ENCODE measurements around the gene FYN.

The FYN gene

DNA sequence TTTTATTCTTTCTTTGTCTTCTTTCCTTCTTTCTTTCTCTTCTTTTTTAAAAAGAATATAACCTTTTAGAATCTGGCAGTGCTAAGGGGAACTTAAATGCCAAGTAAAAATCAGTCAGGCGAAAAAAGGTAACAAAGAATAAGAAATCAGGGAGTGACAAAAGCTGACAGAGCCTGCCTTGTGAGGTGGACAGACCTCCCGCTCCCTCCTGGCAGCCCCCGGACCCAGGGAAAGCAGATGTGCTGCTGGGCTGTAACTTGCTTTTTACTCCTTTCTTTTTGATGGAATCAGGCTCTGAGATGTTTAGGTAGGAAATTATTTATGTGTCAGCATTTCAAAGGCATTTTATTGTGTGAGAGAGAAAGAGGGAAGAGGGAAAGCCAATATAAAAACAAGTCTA, 172.1 kb downstream of the FYN start:
- H3K4me3 ChIP-seq (ENCODE audit: insufficient read length, low read depth) = no peak overlapping the region
- H3K4me1 ChIP-seq (ENCODE audit: insufficient read depth, insufficient read length) = no peaks in the 10 kb centered on the region
- H3K27me3 ChIP-seq (ENCODE audit: insufficient read depth, insufficient read length) = no peaks in the 10 kb centered on the region
- no peak overlapping the region for H3K9ac ChIP-seq (ENCODE audit: insufficient read length, low read depth)
- no peaks in the 10 kb centered on the region for H3K9me3 ChIP-seq (ENCODE audit: insufficient read depth, low read length)
- no peak for TF ChIP-seq SUZ12 (IDR thresholded peaks at IDR 0.05; ENCODE audit: extremely low read depth, insufficient read depth, insufficient read length)
- TF ChIP-seq YY1 (IDR thresholded peaks at IDR 0.05; ENCODE audit: insufficient read depth, insufficient read length) = no peak
- no peak for TF ChIP-seq ZNF274 (IDR thresholded peaks at IDR 0.05; ENCODE audit: low read depth, low read length)
- H3K36me3 ChIP-seq (ENCODE audit: insufficient read depth, insufficient read length, low read length) = peaks cover 30% of the 10 kb centered on the region
- no peak for DNase-seq (ENCODE audit: low read depth, low spot score)

DNA sequence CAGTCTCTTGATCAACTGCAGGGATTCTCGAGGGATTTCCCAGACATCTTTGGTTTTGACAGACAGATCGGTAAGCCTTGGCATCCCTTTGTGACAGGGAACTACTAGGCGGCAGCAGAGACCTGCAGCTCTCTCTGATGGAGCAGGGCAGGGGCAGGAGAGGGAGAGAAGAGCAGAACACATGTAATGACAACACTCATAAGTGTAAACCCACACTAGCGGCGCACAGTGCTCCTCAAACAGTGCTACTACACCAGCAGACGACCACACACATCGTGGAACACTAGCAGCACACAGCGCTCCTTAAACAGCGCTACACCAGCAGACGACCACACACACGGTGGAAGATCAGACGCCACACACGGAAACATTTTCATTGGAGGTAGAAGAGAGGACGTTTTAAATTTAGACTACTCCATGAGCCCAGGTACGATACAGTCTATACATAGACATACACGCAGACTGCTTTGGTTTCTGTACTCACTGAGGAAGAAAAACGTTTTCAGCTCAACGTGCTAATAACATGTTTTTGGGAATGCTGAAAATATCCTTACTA, 173.0 kb downstream of the FYN start:
- Histone ChIP-seq H3K4me3 (ENCODE audit: insufficient read length, low read depth) (no peak overlapping the region), H3K27me3 (ENCODE audit: insufficient read depth, insufficient read length) (no peaks in the 10 kb centered on the region)

DNA sequence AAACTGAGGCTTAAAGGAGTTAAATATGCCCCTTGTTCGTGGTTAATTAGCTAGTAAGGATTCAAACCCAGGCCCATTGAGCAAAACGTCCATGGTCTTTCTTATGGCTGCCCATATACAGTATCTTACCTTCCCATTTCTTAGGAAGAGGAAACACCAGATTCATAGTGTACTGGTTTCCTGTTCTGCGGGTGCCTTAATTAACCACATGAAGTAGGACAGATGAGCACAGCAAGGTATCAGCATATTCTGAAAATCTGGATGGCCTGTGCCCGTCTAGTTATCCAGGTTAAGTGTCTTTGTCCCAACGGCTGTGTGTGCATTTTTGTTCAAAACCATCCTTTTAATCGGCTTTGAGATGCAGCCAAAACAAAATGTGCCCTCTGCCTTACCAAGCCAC, 174.1 kb downstream of the FYN start:
- no peaks in the 10 kb centered on the region for H3K9me3 ChIP-seq (ENCODE audit: insufficient read depth, low read length)
- no peak overlapping the region for H3K9ac ChIP-seq (ENCODE audit: insufficient read length, low read depth)
- DNase-seq (ENCODE audit: low read depth, low spot score) = no peak
- no peaks in the 10 kb centered on the region for H3K4me1 ChIP-seq (ENCODE audit: insufficient read depth, insufficient read length)
- peaks cover 33% of the 10 kb centered on the region for H3K36me3 ChIP-seq (ENCODE audit: insufficient read depth, insufficient read length, low read length)
- TF ChIP-seq SUZ12 (IDR thresholded peaks at IDR 0.05; ENCODE audit: extremely low read depth, insufficient read depth, insufficient read length) = no peak
- no peak overlapping the region for H3K4me3 ChIP-seq (ENCODE audit: insufficient read length, low read depth)
- no peaks in the 10 kb centered on the region for H3K27me3 ChIP-seq (ENCODE audit: insufficient read depth, insufficient read length)

More for the DNA sequence above, 173.0 kb downstream of the FYN start:
- H3K4me1 ChIP-seq (ENCODE audit: insufficient read depth, insufficient read length) = no peaks in the 10 kb centered on the region
- H3K9me3 ChIP-seq (ENCODE audit: insufficient read depth, low read length) = no peaks in the 10 kb centered on the region
- TF ChIP-seq YY1 (IDR thresholded peaks at IDR 0.05; ENCODE audit: insufficient read depth, insufficient read length) = no peak
- no peak for TF ChIP-seq ZNF274 (IDR thresholded peaks at IDR 0.05; ENCODE audit: low read depth, low read length)
- TF ChIP-seq SUZ12 (IDR thresholded peaks at IDR 0.05; ENCODE audit: extremely low read depth, insufficient read depth, insufficient read length) = no peak
- no peak for DNase-seq (ENCODE audit: low read depth, low spot score)
- H3K9ac ChIP-seq (ENCODE audit: insufficient read length, low read depth) = no peak overlapping the region
- H3K36me3 ChIP-seq (ENCODE audit: insufficient read depth, insufficient read length, low read length) = peaks cover 30% of the 10 kb centered on the region

DNA sequence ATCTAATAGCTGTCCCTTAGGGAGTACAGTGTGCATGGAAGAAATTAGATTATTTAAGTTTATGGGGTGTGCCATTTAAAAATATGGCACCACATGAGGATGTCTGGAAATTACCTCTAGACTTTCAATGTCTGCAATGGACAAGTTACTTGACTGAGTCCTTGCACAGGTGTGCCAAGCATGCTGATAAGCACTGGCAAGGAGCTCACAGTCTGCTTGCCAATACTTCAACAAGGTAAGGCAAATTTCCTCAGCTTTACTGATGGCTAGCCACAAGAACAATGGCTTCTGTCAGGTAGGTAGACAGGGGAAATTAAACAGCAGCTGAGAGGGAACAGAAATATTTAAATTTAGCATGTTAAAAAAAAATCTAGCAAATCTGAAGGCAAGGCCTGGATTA, 176.4 kb downstream of the FYN start:
- TF ChIP-seq ZNF274 (IDR thresholded peaks at IDR 0.05; ENCODE audit: low read depth, low read length) (no peak), SUZ12 (IDR thresholded peaks at IDR 0.05; ENCODE audit: extremely low read depth, insufficient read depth, insufficient read length) (no peak), YY1 (IDR thresholded peaks at IDR 0.05; ENCODE audit: insufficient read depth, insufficient read length) (no peak)
- H3K36me3 ChIP-seq (ENCODE audit: insufficient read depth, insufficient read length, low read length) = peaks cover 32% of the 10 kb centered on the region
- H3K9me3 ChIP-seq (ENCODE audit: insufficient read depth, low read length) = no peaks in the 10 kb centered on the region
- H3K4me3 ChIP-seq (ENCODE audit: insufficient read length, low read depth) = no peak overlapping the region
- DNase-seq (ENCODE audit: low read depth, low spot score) = no peak
- H3K4me1 ChIP-seq (ENCODE audit: insufficient read depth, insufficient read length) = no peaks in the 10 kb centered on the region
- H3K9ac ChIP-seq (ENCODE audit: insufficient read length, low read depth) = no peak overlapping the region
- no peaks in the 10 kb centered on the region for H3K27me3 ChIP-seq (ENCODE audit: insufficient read depth, insufficient read length)

DNA sequence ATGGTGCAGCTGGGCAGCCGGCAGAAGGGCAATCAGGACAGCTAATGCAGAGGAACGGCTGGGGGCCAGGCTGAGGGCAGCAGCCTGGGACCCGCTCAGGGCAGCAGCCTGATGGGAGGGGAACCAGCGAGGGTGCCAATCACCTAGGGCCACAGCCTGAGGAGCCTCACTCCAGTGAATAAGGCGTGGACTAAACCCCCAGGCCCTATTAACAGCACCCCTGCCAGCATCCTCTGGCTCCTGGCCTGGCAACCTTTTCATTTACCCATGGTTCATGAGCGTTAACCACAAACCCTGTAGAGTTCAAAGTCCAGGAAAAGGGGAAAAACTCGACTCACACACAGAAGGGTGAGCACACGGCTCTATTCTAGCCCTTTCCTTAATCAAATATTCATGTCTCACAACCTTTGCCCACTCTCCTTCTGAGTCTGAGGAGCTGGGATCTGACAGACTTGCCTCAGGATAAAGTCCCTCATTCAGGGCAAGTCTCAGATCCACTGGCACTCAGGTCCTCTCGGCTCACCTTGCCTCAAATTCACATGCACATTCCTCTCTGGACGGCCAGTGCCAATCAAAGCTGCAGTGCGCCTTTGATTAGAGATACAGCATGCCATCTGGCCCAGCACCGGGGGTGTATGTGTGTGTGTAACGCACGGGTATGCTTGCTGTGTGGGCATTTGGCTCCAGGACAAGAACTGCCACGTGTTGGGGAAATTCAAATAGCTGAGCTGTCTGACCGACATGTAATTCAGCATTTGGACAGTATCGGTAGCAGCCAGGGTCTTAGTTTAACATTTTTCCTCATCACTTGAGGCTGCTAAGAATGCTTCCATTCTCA, 180.7 kb downstream of the FYN start:
- Histone ChIP-seq H3K4me1 (ENCODE audit: insufficient read depth, insufficient read length) (no peaks in the 10 kb centered on the region), H3K36me3 (ENCODE audit: insufficient read depth, insufficient read length, low read length) (peaks cover 34% of the 10 kb centered on the region), H3K4me3 (ENCODE audit: insufficient read length, low read depth) (no peak overlapping the region), H3K9ac (ENCODE audit: insufficient read length, low read depth) (no peak overlapping the region), H3K27me3 (ENCODE audit: insufficient read depth, insufficient read length) (no peaks in the 10 kb centered on the region), H3K9me3 (ENCODE audit: insufficient read depth, low read length) (no peaks in the 10 kb centered on the region)
- TF ChIP-seq SUZ12 (IDR thresholded peaks at IDR 0.05; ENCODE audit: extremely low read depth, insufficient read depth, insufficient read length) (no peak), YY1 (IDR thresholded peaks at IDR 0.05; ENCODE audit: insufficient read depth, insufficient read length) (no peak), ZNF274 (IDR thresholded peaks at IDR 0.05; ENCODE audit: low read depth, low read length) (no peak)
- no peak for DNase-seq (ENCODE audit: low read depth, low spot score)

DNA sequence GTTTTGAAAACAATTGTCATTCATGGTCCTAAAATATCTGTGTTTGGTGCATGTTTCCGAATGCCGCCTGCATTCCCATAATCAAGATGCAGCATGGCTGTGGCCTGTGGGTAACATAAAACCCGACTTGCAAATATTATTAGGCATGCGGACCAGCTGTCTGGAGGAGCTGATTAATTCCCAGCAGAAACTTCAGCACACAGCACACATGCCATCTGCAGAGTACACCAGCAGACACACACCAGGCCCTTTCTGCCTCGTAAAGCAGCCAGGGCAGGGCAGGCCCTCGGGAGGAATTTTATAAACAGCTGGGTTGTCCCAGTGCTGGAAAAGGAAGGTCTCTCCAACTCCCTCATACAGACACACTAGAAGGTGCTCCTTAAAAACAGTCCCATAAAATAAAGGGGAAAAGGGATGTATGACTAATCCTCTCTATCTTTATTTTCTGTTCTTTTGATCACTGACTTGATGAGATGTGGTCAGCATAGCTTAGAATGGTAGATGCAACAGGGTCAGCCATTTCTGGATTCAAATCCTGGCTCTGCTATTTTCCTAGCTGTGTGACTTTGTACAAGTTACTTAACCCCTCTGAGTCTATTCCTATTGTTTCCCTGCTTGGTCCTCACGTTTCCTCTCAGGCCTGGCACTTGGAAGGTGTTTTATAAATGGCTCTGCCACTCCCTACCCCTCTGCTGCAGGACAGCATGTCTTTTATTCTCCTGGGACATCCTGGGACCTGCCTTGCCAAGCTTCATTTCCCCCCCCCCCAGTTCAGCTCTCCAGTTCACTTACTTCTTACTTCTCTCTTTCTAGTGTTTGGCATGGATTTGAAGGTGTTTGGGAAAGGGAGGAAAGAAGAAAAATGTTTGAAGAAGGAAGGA, 181.7 kb downstream of the FYN start:
- no peak overlapping the region for H3K4me3 ChIP-seq (ENCODE audit: insufficient read length, low read depth)
- peaks cover 30% of the 10 kb centered on the region for H3K36me3 ChIP-seq (ENCODE audit: insufficient read depth, insufficient read length, low read length)
- TF ChIP-seq YY1 (IDR thresholded peaks at IDR 0.05; ENCODE audit: insufficient read depth, insufficient read length) (no peak), ZNF274 (IDR thresholded peaks at IDR 0.05; ENCODE audit: low read depth, low read length) (no peak), SUZ12 (IDR thresholded peaks at IDR 0.05; ENCODE audit: extremely low read depth, insufficient read depth, insufficient read length) (no peak)

DNA sequence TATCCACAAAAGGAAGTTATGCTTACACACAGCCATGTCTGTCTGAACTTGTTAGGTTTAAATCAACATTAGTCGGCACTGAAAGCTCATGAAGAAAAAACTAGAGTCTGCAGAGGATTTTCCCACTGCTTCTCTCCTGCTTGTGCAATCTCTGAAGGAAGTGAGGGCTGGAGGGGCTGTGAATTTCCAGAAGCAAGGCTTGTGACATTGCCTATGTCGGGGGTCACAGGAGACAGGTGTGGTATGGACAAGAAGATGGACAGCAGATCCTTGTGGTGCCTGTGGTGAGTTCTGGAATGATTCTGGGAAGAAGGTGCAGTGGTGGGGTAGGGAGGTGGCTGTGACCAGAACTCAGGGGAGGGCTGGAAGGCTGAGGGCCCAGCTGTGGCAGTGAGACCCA, 183.3 kb downstream of the FYN start:
- H3K4me3 ChIP-seq (ENCODE audit: insufficient read length, low read depth) = no peak overlapping the region
- no peaks in the 10 kb centered on the region for H3K27me3 ChIP-seq (ENCODE audit: insufficient read depth, insufficient read length)
- TF ChIP-seq YY1 (IDR thresholded peaks at IDR 0.05; ENCODE audit: insufficient read depth, insufficient read length) (no peak), SUZ12 (IDR thresholded peaks at IDR 0.05; ENCODE audit: extremely low read depth, insufficient read depth, insufficient read length) (no peak), ZNF274 (IDR thresholded peaks at IDR 0.05; ENCODE audit: low read depth, low read length) (no peak)
- no peaks in the 10 kb centered on the region for H3K4me1 ChIP-seq (ENCODE audit: insufficient read depth, insufficient read length)
- H3K9me3 ChIP-seq (ENCODE audit: insufficient read depth, low read length) = no peaks in the 10 kb centered on the region
- H3K36me3 ChIP-seq (ENCODE audit: insufficient read depth, insufficient read length, low read length) = peaks cover 35% of the 10 kb centered on the region
- H3K9ac ChIP-seq (ENCODE audit: insufficient read length, low read depth) = no peak overlapping the region
- DNase-seq (ENCODE audit: low read depth, low spot score) = no peak

More for the DNA sequence above, 181.7 kb downstream of the FYN start:
- no peaks in the 10 kb centered on the region for H3K9me3 ChIP-seq (ENCODE audit: insufficient read depth, low read length)
- H3K27me3 ChIP-seq (ENCODE audit: insufficient read depth, insufficient read length) = no peaks in the 10 kb centered on the region
- H3K9ac ChIP-seq (ENCODE audit: insufficient read length, low read depth) = no peak overlapping the region
- DNase-seq (ENCODE audit: low read depth, low spot score) = no peak
- no peaks in the 10 kb centered on the region for H3K4me1 ChIP-seq (ENCODE audit: insufficient read depth, insufficient read length)

Measured in NT2/D1 (cell line).